Hepatic stellate cell (primary cell): ENCODE data around the gene MCUB.
"Not testable (repeated sequence)": the region's sequence is repeated elsewhere in the genome, so short reads cannot be mapped to it uniquely, and the experiment has no call there.

Source experiments
- DNase-seq: peaks from one replicate; pipeline ENCODE4 v3.0.0; 2011; ENCODE audit warnings: low spot score

The MCUB gene

DNA sequence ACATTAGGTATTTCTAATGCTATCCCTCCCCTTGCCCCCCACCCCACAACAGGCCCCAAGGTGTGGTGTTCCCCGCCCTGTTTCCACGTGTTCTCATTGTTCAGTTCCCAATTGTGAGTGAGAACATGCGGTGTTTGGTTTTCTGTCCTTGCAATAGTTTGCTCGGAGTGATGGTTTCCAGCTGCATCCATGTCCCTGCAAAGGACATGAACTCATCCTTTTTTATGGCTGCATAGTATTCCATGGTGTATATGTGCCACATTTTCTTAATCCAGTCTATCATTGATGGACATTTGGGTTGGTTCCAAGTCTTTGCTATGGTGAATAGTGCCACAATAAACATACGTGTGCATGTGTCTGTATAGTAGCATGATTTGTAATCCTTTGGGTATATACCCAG, 20.0 kb downstream of the MCUB start:
- not testable (repeated sequence) for DNase-seq

DNA sequence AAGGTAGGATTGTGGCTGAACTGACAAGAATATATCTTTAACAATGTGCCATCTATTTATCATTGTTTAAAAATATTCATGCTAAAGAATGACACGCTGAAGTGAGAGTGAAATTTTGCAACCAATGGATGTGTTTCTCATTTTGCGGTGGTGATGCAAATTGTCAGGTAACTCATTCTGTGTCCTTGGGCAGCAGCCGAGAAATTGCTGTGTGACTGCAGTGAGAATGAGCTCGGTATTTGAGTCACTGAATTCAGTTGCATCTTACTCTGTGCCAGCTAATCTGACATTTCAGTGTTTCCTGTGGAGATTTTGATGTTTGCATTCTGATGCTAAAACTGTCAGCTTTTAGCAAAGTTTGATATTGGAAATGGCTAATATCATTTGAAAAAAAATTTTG, 28.1 kb downstream of the MCUB start:
- DNase-seq: no peak

DNA sequence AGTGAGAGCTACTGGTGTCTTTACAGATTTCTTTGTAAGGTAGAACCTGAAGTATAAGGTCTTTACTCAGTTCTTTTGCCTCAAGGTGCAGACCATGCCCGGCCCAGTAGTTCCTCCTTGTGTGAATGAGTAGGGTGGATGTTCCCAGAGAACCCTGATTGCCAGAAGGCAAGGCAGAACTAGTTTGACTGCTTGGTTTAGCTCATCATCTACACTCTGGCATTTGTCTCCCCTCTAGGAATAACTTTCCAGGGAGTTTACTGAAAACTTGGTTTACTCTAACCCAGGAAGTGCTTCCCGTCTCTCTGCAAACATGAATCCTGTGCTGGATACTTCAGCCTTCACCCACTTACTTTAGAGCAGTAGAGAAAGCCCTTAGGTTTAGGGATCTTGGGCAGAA, 29.1 kb downstream of the MCUB start:
- DNase-seq: no peak

- no peak for DNase-seq
Measured at GRCh38 chr4:109589605-109590004, 29.6 kb downstream of the MCUB start.

DNA sequence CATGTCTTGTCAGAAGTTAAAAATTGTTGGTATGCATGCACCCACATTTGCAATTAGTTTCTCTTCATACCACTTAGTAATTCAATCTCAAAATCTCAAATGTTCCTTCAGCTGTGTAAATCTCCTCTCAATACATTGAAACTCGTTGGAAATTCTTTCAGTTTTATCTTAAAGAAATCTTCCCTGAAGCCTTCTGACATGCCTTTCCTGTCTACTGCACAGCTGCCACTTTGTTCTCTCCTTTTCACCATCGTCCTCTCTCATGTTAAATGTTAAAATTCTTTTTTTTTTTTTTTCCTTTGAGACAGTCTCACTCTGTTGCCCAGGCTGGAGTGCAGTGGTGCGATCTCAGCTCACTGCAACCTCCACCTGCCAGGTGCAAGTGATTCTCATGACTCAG, 30.9 kb downstream of the MCUB start:
- DNase-seq: no peak

GRCh38 chr4:109592367-109592766, 32.3 kb downstream of the MCUB start:
- no peak for DNase-seq

GRCh38 chr4:109595123-109595522, 35.1 kb downstream of the MCUB start:
- DNase-seq: not testable (repeated sequence)

- DNase-seq: not testable (repeated sequence)
Measured at GRCh38 chr4:109596420-109597085, 36.5 kb downstream of the MCUB start.

DNA sequence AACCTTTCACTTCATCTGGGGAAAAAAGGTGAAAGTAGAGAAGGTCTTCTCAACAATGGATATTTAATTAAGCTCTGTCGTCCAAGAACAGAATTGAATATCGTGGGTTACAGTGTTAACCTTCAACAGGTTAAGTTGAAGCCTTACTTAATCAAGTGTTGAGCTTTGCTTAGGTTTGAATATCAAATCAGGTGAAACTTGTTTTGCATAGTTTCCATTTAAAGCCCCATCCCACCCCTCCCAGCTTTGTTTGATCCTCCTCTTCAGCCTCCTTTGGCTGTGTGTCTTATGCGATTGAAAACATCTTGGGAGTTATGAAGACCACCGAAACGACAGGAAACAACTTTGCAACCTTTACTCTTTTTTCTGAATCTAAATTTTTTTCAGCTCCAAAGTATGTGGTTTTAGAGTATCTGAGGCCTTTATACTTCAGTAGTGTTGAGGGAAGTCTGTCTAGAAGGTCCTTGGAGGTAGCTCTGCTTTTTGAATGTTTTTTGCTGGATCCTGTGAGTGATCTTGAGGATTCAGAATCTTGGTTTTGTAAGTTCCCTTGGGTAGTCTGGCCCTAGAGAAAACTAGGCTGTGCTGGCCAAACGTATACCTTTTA, 39.1 kb downstream of the MCUB start:
- no peak for DNase-seq

DNA sequence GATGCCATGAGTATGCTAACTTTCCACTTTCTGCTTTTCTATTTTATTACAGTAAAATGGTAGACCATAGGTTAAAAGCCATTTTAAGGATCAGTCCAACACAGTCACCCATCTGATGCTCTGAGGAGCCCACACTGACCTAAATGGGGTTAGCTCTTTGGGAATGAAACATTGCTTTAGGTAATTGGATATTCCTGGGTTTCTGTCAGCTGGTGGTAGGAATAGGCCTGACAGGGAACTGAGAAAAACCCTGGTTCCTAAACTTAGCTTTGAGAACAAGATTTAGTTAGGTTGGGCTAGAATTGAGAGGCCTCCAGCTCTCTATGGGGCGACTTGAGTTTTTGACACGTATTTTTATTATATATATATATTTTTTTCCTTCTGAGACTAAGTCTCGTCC, 40.4 kb downstream of the MCUB start:
- no peak for DNase-seq

DNA sequence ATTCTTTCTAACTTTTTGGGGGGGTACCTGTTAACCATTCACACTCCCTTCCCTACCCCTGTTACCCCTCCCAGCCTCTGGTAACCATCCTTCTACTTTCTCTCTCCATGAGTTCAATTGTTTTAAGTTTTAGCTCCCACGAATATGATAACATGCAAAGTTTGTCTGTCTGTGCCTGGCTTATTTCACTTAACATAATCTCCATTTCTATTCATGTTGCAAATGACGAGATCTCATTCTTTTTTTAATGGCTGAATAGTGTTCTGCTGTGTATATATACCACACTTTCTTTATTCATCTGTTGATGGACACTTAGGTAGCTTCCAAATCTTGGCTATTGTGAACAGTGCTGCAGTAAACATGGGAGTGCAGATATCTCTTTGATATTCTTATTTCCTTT, 41.3 kb downstream of the MCUB start:
- DNase-seq: no peak

GRCh38 chr4:109607976-109608375, 47.9 kb downstream of the MCUB start:
- no peak for DNase-seq

DNA sequence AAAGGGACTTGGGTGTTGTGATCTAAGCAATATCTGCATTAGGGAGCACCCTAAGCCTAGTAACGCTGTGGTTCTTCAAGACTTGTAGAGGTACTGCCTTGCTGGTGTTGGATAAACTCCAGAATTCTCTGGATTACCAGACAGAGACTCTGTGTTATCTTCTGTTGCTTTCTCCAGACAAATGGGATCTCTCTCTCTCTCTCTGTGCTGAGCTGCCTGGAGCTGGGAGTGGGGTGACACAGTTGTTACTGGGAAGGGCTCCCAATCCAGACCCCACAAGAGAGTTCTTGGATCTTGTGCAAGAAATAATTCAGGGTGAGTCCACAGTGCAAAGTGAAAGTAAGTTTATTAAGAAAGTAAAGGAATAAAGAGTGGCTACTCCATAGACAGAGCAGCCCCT, 48.8 kb downstream of the MCUB start:
- DNase-seq: no peak

DNA sequence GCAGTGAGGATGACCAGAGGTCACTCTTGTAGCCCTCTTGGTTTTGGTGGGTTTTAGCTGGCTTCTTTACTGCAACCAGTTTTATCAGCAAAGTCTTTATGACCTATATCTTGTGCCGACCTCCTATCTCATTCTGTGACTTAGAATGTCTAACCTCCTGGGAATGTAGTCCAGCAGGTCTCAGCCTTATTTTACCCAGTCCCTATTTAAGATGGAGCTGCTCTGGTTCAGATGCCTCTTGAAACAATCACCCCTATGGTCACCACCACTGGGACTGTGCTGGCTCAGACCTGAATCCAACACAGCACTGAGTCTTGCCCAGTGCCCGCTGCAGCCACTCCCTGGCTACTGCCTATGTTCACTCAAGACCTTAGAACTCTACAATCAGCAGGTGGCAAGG, 49.4 kb downstream of the MCUB start:
- no peak for DNase-seq

GRCh38 chr4:109610489-109610888, 50.4 kb downstream of the MCUB start:
- DNase-seq: no peak

GRCh38 chr4:109611045-109611646, 51.1 kb downstream of the MCUB start:
- DNase-seq: peak; percentile 23

DNA sequence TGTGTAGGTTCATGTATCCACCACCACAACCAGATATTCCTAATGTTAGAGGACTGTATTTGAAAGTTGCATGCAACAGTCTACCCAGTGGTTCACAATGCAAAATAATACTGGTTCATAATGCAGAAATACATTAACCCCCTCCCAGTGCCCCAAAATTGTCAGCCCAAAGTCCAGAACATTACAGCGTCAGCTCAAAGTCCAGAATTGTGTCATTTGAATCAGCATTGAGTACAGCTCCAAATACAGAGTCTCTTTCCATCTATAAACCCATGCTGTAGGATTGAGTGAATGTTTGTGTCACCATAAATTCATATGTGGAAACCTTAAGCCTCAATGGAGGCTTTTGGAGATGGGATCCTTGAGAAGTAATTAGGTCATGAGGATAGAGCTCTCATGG, 54.0 kb downstream of the MCUB start:
- DNase-seq: no peak

DNA sequence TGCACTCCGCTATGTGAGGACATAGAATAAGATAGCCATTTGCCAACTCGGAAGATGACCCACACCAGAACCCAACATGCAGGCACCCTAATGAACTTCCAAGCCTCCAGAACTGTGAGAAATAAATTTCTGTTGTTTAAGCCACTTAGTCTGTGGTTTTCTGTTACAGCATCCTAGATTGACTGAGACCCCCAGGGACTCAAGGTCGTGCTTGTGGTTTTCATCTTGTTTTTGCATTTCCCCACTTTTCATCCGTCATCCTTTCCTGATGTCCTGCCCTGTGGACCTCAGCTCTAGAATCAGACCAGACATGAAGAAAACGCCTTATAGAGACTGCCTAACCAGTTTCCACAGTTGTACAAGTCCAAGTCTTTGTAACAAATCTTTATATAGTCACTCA, 54.4 kb downstream of the MCUB start:
- no peak for DNase-seq

GRCh38 chr4:109615742-109616141, 55.7 kb downstream of the MCUB start:
- no peak for DNase-seq

DNA sequence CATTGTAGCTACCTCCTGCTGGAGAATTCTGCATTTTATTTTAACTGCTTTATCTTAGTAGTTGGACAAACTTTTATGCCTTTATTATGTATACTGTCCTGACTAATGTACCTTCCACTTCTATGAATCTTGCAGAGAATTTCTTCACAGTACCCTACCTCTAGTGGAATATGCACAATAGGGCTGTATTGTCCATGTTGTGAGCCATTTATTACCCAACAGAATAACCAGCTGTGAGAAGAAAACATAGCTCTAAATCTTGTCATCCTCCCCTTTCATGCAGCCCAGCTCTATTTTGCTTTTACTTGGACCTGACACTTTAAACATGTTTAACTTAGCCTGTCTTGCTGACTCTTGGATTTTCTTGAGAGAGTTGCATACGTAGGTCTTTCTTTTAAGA, 56.2 kb downstream of the MCUB start:
- no peak for DNase-seq

- no peak for DNase-seq
Measured at GRCh38 chr4:109622626-109623025, 62.6 kb downstream of the MCUB start.

DNA sequence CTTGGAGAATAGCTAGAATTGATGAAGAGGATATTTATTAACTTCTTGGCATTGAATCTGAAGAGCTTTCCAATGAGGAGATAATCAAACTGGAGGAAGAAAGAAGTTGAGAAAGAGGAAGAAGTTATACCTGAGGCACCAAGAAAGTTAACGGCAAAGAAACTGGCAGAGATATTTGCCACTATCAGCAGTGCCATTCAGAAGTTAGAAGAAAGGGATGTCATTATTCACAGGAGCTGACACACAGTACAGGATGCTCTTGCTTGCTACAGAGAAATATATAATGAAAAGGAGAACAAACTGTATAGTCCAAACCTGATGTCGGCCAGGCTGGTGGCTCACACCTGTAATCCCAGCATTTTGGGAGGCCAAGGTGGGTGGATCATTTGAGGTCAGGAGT, 64.5 kb downstream of the MCUB start:
- no peak for DNase-seq

DNA sequence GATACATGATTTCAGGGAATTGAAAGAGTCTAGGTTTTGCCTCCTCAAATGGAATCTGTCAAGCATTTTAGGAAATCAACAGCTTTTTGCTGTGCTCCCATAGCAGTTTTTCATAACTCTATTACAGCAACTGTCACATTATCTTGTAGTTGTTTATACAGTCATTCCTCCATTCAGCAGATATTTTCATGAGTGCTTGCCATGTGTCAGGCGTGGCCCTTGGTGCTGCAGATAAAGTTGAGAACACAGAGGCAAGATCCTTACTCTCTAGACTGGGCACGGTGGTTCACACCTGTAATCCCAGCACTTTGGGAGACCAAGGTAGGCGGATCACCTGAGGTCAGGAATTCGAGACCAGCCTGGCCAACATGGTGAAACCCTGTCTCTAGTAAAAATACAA, 67.3 kb downstream of the MCUB start:
- DNase-seq: no peak

DNA sequence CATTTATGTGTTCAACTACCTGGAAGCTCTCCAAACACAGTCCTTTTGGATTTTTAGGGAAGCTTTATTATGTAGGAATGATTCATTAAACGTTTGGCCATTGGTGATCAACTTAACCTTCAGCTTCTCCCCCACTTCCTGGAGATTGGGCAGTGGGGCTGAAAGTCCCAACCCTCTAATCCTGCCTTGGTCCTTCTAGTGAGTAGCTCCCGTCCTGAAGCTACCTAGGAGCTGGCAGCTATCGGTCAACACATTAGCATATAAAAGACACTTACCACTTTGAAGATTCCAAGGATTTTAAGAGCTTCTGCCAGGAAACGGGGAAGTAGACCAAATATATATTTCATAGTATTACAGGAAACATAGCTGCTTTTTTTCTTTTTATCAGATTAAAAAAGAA, 69.7 kb downstream of the MCUB start:
- no peak for DNase-seq
